Astrocyte of the spinal cord (primary cell): ENCODE measurements around the gene CALML4.
"Not testable (repeated sequence)": the region's sequence is repeated elsewhere in the genome, so short reads cannot be mapped to it uniquely, and the experiment has no call there.

Experiments
- DNase-seq: peaks from one replicate; pipeline ENCODE4 v3.0.0; 2011; ENCODE audit warnings: low read depth, low spot score
- H3K4me3 ChIP-seq: 2 replicates; pipeline ENCODE4 v1.5.1; 2011; ENCODE audit warnings: low read depth, mild to moderate bottlenecking, low read length, moderate library complexity
- CTCF ChIP-seq: IDR thresholded peaks from 2 replicates; pipeline ENCODE4 v1.5.1; 2012; ENCODE audit warnings: low read depth, mild to moderate bottlenecking, low read length, inconsistent platforms
- in situ Hi-C: cut with HindIII; loops from 2 replicates; pipeline ENCODE4 v1.10.0; 2017; ENCODE audit warnings: low sequenced_read_pairs

Gene CALML4

GRCh38 chr15:68224108-68224507 lies 19.0 kb upstream of the CALML4 start:
- in situ Hi-C loops: no loop called here
- TF ChIP-seq CTCF: no peak
- DNase-seq: no peak
- no peak overlapping the region for H3K4me3 ChIP-seq

GRCh38 chr15:68223171-68223570 lies 18.0 kb upstream of the CALML4 start:
- no peak for DNase-seq
- TF ChIP-seq CTCF: no peak
- no peak overlapping the region for H3K4me3 ChIP-seq
- in situ Hi-C loops: no loop called here

DNA sequence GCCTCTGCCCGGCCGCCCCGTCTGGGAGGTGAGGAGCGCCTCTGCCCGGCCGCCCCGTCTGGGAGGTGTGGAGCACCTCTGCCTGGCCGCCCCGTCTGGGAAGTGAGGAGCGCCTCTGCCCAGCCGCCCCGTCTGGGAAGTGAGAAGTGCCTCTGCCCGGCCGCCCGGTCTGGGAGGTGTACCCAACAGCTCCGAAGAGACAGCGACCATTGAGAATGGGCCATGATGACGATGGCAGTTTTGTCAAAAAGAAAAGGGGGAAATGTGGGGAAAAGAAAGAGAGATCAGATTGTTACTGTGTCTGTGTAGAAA lies 17.3 kb upstream of the CALML4 start:
- H3K4me3 ChIP-seq, DNase-seq, in situ Hi-C loops: not testable (repeated sequence)

- H3K4me3 ChIP-seq, DNase-seq, in situ Hi-C loops: not testable (repeated sequence)
Measured at GRCh38 chr15:68221530-68222431, 16.6 kb upstream of the CALML4 start.

DNA sequence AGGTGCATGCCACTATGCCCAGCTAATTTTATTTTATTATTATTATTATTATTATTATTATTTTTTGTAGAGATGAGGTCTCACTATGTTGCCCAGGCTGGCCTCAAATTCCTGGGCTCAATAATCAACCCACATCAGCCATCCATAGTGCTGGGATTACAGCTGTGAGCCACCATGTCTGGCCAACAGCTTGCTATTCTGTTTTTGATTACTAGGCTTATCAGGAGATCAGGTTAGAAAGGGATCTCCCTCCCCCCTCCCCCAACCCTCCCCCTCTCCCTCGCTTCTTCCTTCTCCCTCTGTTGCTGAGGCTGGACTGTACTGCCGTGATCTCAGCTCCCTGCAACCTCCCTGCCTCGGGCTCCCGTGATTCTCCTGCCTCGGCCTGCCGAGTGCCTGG lies 15.8 kb upstream of the CALML4 start:
- no peak for TF ChIP-seq CTCF
- in situ Hi-C loops: no loop called here
- H3K4me3 ChIP-seq: no peak overlapping the region
- no peak for DNase-seq

DNA sequence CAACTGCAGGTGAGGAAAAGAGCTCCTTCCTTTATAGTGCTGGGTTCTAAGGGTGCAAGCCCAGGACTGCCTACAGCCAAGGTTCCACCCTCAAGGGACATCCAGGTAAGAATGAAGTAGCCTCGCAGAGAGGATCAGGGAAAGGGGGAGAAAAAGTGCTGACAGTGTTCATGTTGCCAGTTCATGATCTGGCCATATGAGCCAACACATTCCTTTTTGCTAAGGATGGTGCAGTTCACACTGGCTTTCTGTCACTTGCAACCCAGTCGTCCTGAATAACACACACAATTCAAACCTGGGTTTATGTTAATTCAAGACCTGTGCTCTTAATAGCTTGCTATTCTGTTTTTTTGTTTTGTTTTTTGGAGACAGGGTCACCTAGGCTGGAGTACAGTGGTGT lies 15.4 kb upstream of the CALML4 start:
- in situ Hi-C loops: no loop called here
- no peak for TF ChIP-seq CTCF

GRCh38 chr15:68218847-68219798 lies 14.0 kb upstream of the CALML4 start:
- in situ Hi-C loops: no loop called here
- no peak for TF ChIP-seq CTCF
- no peak overlapping the region for H3K4me3 ChIP-seq
- no peak for DNase-seq

More for the DNA sequence above, 15.4 kb upstream of the CALML4 start:
- no peak overlapping the region for H3K4me3 ChIP-seq
- no peak for DNase-seq
